ENCODE results near the gene OR52I1. TPM values are rescaled to one million over a fixed set of nuclear protein-coding genes. Genes with fewer than 3 reads are reported as not detected.

Gene OR52I1
- total and polyA plus RNA-seq, 7 donors: not detected

DNA sequence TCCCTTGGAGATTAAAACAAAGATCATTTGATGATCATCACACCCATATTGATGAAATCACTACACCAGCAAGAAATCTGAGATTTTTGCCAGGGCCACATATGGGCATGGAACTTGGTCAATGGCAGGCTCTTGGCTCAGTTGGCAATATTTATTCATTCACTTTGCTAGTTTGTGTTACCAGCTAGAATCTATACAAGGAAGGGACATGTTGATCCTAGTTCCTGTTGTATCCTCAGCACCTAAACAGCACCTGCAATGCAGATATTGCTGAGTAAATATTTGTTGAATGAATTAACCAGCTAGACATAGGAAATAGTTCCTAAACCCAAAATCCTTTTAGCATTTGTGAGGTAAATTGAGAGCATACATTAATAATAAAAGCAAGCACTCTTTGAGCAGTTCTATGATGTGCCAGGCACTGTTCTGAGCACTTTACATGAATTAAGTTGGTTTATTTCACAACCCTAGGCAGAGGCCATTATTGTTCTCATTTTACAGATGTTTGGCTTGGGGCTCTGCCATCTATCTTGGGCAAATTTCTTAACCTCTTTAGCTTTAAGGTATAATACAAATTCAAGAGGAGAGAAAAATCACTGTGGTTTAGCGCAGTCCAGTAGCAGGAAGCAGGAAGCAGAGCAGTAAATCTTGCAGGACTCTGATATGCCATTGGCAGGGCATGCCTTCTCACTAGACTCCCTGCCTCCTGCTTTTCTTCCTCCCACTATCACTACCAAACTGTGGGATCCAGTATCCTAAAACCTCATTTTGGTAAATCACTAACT is 12.6 kb downstream of the OR52I1 start:
- peaks cover 11% of the 10 kb centered on the region for H3K4me1 ChIP-seq
- no peaks in the 10 kb centered on the region for H3K27me3 ChIP-seq (ENCODE audit: insufficient read depth in 3 of 3, low read length in 2 of 3)
- TF ChIP-seq, protein P1, sequence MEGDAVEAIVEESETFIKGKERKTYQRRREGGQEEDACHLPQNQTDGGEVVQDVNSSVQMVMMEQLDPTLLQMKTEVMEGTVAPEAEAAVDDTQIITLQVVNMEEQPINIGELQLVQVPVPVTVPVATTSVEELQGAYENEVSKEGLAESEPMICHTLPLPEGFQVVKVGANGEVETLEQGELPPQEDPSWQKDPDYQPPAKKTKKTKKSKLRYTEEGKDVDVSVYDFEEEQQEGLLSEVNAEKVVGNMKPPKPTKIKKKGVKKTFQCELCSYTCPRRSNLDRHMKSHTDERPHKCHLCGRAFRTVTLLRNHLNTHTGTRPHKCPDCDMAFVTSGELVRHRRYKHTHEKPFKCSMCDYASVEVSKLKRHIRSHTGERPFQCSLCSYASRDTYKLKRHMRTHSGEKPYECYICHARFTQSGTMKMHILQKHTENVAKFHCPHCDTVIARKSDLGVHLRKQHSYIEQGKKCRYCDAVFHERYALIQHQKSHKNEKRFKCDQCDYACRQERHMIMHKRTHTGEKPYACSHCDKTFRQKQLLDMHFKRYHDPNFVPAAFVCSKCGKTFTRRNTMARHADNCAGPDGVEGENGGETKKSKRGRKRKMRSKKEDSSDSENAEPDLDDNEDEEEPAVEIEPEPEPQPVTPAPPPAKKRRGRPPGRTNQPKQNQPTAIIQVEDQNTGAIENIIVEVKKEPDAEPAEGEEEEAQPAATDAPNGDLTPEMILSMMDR (IDR thresholded peaks at IDR 0.05): no peak
- ATAC-seq (no peak), DNase-seq (no peak)
- H3K9me3 ChIP-seq: no peaks in the 10 kb centered on the region
- 73 to 79% (median 76%) methylated on average over 1 of the region's 1 CpG for WGBS, 3 donors
- no peak overlapping the region for H3K27ac ChIP-seq
- H3K36me3 ChIP-seq (ENCODE audit: insufficient read depth in 1 of 2, low read depth in 1 of 2): peaks cover 10 to 38% of the 10 kb centered on the region in 2 donors
- intact Hi-C loops (cut with DNase I): no loop called here
- peak overlapping the region; percentile 87 for H3K4me3 ChIP-seq

DNA sequence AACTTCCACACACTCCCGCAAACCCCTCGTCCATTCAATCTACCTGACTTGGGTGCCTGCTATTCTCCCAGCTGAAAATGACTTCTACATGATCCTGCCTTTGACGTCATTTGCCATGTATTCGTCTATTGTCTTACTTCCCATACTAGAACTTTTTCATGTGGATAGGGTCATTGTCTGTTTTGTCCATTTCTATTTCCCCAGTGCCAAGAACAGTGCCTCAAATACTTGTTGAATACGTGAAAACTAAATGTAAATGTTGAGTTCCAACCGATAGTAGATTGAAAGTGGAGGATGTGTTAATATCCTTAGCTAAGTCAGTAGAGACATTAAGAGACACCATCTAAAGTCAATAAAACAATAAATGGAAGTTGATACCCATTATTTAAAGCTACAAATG is 13.3 kb downstream of the OR52I1 start:
- no peak for ATAC-seq
- 32 to 34% (median 32%) methylated on average over 6 of the region's 6 CpGs for WGBS, 3 donors
- TF ChIP-seq, protein P1 (IDR thresholded peaks at IDR 0.05): no peak
- no peaks in the 10 kb centered on the region for H3K9me3 ChIP-seq
- DNase-seq: no peak
- intact Hi-C loops (cut with DNase I): no loop called here
- peaks cover 11% of the 10 kb centered on the region for H3K4me1 ChIP-seq
- peaks cover 4 to 31% of the 10 kb centered on the region in 2 donors for H3K36me3 ChIP-seq (ENCODE audit: insufficient read depth in 1 of 2, low read depth in 1 of 2)
- peak overlapping the region; percentile 87 for H3K4me3 ChIP-seq
- H3K27me3 ChIP-seq (ENCODE audit: insufficient read depth in 3 of 3, low read length in 2 of 3): no peaks in the 10 kb centered on the region
- peak overlapping the region; percentile 90 for H3K27ac ChIP-seq

DNA sequence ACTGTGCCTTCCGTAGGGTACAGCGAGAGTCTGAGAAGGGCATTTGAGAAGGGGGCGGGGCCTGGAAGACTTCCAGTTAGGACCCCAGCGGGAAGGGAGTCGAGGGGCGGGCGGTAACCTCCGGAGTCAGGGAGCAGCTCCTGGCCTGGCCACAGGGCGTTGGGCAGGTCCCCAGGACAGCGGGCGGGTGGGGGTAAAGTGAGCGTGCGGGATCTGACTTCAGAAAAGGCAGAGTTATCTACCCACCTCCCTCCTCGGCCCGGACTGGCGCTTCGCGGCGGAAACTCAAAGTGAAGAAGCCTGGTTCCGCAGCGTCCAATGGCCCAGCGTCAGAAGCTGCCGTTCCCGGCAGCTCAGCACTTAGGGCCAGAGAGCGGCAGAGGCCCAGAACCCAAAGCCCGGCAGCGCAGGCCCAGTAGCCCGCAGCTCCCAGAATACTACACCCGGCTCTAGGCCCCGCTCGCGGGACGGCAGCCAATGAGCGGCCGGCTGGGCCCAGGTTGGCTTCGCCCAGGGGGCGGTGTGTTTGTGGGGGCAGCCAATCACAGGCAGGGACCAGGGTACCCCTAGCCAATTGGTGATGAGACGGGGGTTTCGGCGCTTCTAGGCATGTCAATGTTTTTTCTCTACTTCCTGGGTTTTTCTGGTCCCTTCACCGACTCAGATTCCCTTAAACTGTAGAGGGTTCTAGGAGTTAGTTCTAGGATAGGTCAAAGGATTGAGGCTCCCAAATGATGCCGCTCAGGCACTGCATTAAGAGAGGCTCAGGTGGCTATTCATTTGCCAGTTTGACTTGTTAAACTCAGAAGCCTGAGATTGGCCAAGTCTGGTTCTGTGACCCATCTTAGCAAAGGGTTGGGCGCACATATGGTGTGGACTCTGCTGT is 14.2 kb downstream of the OR52I1 start, which contains the start of gene TRIM68:
TSS of gene TRIM68 (minus strand) at position 451 of the 886 bp plus-strand sequence. CDS start 2,727 bp downstream, outside the sequence.
- peak within 1 kb of the TSS; percentile 90 for H3K27ac ChIP-seq
- H3K27me3 ChIP-seq (ENCODE audit: insufficient read depth in 3 of 3, low read length in 2 of 3): no peaks in the 10 kb centered on the region
- ATAC-seq (peak; percentile 99 to 100 (median 100)), DNase-seq (peak; percentile 98)
- TF ChIP-seq, protein P1 (IDR thresholded peaks at IDR 0.05): no peak
- intact Hi-C loops (cut with DNase I): no loop called here
- H3K36me3 ChIP-seq (ENCODE audit: insufficient read depth in 1 of 2, low read depth in 1 of 2): peaks cover 3 to 22% of the 10 kb centered on the region in 2 donors
- peak within 1 kb of the TSS; percentile 87 for H3K4me3 ChIP-seq
- no peaks in the 10 kb centered on the region for H3K9me3 ChIP-seq
- WGBS, 3 donors: 3 to 4% (median 4%) methylated on average over 41 to 43 of the region's 43 CpGs
- H3K4me1 ChIP-seq: peaks cover 11% of the 10 kb centered on the region

DNA sequence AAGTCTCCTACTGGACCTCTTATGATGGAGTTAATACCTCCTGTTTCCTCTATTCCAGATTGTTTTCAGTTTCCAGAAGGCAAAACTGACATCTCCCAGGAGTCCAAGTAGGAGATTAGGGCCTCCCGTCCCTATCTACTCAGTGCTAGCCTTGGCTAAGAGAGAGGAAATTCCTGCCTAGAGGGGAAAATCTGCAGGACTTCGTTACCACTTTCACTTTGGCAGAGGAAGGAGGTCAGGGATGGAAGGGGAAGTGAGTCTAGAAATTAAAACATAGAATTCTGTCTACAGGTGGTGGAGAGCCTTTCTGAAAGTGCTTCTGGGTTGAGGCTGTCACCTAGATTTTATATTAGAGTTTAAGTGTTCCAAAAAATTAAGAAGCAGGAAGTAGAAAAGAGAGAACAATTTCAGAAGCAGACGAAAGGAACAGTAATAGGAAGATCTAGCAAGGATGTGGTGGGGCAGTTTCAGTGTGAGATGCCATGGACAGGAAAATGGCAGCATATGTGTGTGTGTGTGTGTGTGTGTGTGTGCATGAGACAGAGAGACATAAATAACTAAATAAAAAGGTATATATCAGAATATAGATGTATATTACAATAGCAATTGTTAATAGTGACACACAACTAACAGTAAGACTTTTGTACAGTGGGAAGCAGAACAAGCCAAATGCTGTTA is 16.6 kb downstream of the OR52I1 start:
- no peaks in the 10 kb centered on the region for H3K36me3 ChIP-seq (ENCODE audit: insufficient read depth in 1 of 2, low read depth in 1 of 2)
- TF ChIP-seq, protein P1 (IDR thresholded peaks at IDR 0.05): no peak
- ATAC-seq: no peak
- H3K4me1 ChIP-seq: peaks cover 11% of the 10 kb centered on the region
- 19 to 27% (median 27%) methylated on average over 3 of the region's 3 CpGs for WGBS, 3 donors
- DNase-seq: no peak
- intact Hi-C loops (cut with DNase I): no loop called here
- H3K4me3 ChIP-seq: peak overlapping the region; percentile 23
- peaks cover 0 to 3% (median 0%) of the 10 kb centered on the region in 3 donors for H3K27me3 ChIP-seq (ENCODE audit: insufficient read depth in 3 of 3, low read length in 2 of 3)
- H3K9me3 ChIP-seq: no peaks in the 10 kb centered on the region
- H3K27ac ChIP-seq: no peak overlapping the region

All from psoas muscle (tissue), 8 donors.